ENCODE measurements around the gene CORO6. TPM values are rescaled to one million over a fixed set of nuclear protein-coding genes. Genes with fewer than 3 reads are reported as not detected.
A peak's percentile ranks its signal among the peaks of the same experiment; 100 is the strongest.

Gene CORO6
- total RNA-seq, 4 donors from 2014 or later, result 65.3 to 161 (median 99.2) TPM

DNA sequence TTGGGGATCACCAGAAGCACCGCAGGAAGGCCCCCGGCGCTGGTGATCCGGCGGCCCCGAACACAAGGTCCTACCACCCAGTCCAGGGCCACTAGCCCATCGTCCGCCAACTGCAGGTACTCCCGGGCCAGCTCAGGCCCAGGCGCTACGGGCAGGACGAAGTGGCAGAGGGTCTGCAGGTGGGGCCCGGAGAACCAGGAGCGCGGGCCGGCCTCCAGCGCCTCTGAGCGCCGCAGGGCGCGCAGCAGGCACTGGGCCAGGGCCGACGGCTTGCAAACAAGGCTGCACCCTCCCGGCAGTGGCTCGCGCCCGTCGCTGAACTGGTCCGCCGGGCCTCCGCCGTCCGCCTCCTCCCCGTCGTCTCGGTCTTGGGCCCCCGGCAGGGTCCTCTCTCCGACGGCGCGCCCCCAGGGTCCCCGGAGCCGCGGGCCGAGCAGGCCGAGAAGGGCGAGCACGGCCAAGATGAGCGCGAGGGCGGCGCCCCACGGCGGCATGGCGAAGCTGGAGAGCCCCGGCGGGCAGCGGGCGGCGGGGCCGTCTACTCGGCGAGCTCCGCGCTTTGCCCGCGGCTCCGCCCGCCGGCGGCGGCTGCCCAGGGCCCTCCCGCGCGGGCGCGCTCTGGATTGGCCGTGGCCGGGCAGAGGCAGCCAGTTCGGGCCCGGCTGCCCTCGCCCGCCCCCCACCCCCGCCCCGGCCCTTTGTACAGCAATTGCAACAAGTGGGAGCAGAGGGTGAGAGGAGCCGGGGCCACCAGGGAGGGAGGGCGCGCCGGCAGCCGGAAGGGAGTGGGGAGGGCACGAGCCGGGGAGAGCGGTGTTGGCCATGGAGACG lies 56.0 kb downstream of the CORO6 start, which contains the start of gene ABHD15:
Gene ABHD15 (minus strand): TSS at position 565 of the 831 bp plus-strand sequence. CDS start 71 bp downstream, at position 494.
- Histone ChIP-seq H3K4me3 (replicated peaks in 1 of 3) (peak within 1 kb of the TSS; percentile 42 to 64 (median 58)), H3K27ac (peak within 1 kb of the TSS; percentile 85 to 96 (median 88)), H3K4me1 (peaks cover 14 to 36% of the 10 kb centered on the region in 2 donors), H3K27me3 (no peaks in the 10 kb centered on the region), H3K36me3 (peaks cover 0 to 4% of the 10 kb centered on the region in 2 donors), H3K9me3 (no peaks in the 10 kb centered on the region)
- peak; percentile 78 to 80 for DNase-seq
- intact Hi-C loops (cut with DNase I), result loop anchor here (10.0 kb wide), 1 partner anchor 182 kb away; no protein-coding TSS in a partner anchor
- 0 to 7% methylated on average over 13 to 25 of the region's 94 CpGs for WGBS, 2 donors
- TF ChIP-seq POLR2A (IDR thresholded peaks at IDR 0.05), result peak in 1 of 2 donors; percentile 56
- peak in 1 of 6 experiments; percentile 3 for TF ChIP-seq CTCF (IDR thresholded peaks at IDR 0.05)

- DNase-seq, result peak; percentile 43 to 48
- H3K9me3 ChIP-seq, result no peaks in the 10 kb centered on the region
- 23 to 63% methylated on average over 9 to 33 of the region's 55 CpGs for WGBS, 2 donors
- no peak for TF ChIP-seq POLR2A (IDR thresholded peaks at IDR 0.05)
- no peak for TF ChIP-seq CTCF (IDR thresholded peaks at IDR 0.05)
- peak overlapping the region; percentile 34 to 58 (median 42) for H3K4me3 ChIP-seq (replicated peaks in 1 of 3)
- peaks cover 14 to 34% of the 10 kb centered on the region in 2 donors for H3K4me1 ChIP-seq
- intact Hi-C loops (cut with DNase I), result loop anchor here (10.0 kb wide), 1 partner anchor 181 kb away; no protein-coding TSS in a partner anchor
- peaks cover 0 to 4% of the 10 kb centered on the region in 2 donors for H3K36me3 ChIP-seq
- no peaks in the 10 kb centered on the region for H3K27me3 ChIP-seq
- peak overlapping the region in 1 of 3 donors; percentile 78 for H3K27ac ChIP-seq
Observed at GRCh38 chr17:29565643-29566472, 56.9 kb downstream of the CORO6 start.

Small RNA genes within 50 kb of the gene (small RNA-seq; reads per million reads assigned to genes)
- not detected for gene RNU6-920P

Other genes starting within 250 kb of the CORO6 start
- gene TAOK1, start 232.5 kb downstream of the CORO6 start, total RNA-seq, result 10 to 100 TPM; 62.9 to 87.5 (median 68.8) TPM
- gene ABHD15, start 55.9 kb downstream of the CORO6 start, total RNA-seq, result 10 to 100 TPM; 11.6 to 19.8 (median 13.0) TPM
- gene TP53I13, start 54.2 kb downstream of the CORO6 start, total RNA-seq, result 10 to 100 TPM; 54.7 to 79.0 (median 57.4) TPM
- gene GIT1, start 33.3 kb downstream of the CORO6 start, total RNA-seq, result 10 to 100 TPM; 35.7 to 71.7 (median 42.4) TPM
- 1 to 10 TPM; 1.6 to 5.8 (median 3.1) TPM for gene ANKRD13B, start 29.8 kb downstream of the CORO6 start, total RNA-seq